GM21825 (cell line): ENCODE results near the gene SMAD3.

Experiments used
- ATAC-seq: cut with Tn5 transposase; IDR thresholded peaks from one replicate; pipeline ENCODE4 v1.9.1; 2021; ENCODE audit warnings: mild to moderate bottlenecking, moderate library complexity; ENCODE audit not compliant: unreplicated experiment

SMAD3 gene

DNA sequence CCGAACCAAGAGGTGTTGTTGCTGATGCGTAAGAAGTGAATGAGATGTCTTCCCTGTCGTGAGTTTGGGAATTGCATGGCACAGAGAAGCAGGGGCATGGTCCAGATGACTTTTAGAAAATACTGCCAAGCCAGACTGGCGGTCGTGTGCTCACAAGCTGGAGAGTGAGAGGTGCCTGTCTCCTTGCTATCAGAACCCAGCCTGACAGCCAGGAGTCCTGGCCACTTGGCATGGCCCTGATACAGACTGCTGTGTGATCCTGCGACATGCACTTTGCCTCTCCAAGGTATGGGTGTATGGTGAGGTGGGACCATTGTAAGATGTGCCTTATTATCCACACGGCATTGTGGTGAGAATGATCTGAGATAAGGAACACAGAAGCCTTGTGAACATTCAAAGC, 93.0 kb downstream of the SMAD3 start:
- ATAC-seq: no peak

DNA sequence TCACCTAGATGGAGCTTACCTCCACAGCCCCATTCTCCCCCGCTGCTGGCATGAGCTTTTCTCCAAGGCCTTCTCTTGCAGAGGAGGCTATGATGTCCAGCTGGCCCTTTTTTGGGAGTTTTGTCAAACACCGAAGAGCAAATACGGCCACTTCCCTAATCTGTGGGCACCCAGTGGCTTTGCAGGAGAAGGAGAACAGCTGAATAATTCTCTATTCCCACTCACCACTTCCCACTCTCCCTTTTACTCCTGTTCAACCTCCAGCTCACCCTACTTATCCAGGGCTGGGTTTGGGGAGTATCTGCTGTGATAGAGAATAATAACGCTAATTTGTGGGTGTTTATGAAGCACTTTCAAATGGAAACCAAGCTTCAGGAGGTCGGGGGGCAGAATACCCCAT, 96.0 kb downstream of the SMAD3 start:
- ATAC-seq: no peak

DNA sequence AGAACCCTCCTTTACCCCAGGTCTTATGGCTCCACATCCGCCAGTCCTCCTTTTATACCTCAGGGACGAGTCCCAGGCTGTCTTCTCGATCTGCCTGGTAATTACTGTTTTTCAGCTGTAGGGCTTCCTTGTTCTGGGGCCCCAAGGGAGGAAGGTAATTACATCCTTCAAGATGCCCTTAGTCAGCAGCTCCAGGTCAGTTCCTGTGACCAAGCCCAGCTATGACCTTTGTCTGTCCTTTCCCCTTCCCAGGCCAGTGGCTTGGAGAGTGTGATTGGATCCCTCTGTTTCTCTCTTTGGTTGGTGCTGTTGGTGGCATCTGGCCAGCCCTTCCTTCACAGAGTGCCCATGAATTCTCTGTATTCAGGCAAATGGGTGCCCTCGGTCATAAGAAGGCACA, 96.5 kb downstream of the SMAD3 start:
- no peak for ATAC-seq

DNA sequence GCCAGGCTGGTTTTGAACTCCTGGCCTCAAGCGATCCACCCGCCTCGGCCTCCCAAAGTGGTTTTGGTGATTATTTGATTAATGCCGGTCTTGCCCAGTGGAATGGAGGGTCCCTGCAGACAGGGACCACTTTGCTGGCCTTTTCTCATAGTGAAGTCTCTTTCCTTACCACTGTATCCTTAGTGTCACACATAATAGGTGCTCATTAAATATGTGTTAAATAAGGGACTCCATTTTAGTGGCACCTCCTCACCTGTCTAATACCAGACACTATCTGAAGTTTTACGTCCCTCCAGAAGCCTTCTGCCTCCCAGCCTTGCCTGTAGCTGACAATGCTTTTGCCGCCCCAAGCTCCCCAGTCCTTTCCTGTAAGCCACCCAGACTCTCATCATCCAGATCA, 97.8 kb downstream of the SMAD3 start:
- ATAC-seq: no peak

DNA sequence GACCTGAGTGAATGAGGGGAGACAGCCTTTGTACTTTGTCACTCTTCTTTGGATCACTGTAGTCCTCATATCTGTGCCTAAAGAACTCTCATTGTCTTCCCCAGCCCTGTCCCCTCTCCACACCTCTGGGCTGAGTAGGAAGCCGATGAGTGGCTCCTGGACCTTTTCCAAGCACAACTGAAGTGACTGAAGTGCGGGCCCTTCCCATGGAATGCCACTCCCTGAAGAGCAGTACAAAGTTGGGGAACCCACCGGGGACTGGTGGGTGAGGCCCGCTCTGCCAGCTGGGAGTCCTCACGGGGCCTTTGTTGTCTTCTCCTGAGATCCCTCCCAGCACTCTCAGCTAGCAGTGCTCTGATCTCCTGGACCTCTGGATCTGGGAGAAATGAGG, 99.0 kb downstream of the SMAD3 start:
- no peak for ATAC-seq

DNA sequence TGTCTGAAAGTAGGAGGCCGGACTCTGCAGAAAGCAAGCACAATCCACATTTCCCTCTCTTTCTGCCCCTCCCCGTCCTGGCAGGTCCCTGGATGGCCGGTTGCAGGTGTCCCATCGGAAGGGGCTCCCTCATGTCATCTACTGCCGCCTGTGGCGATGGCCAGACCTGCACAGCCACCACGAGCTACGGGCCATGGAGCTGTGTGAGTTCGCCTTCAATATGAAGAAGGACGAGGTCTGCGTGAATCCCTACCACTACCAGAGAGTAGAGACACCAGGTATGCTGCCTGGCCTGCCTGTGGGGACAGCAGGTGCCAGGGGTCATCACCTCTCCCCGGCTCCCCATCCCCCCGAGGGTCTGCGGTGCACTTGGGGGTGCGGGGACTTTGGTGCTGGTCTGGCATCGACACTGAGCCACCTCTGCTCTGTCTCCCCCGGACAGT, 99.4 kb downstream of the SMAD3 start:
- no peak for ATAC-seq

DNA sequence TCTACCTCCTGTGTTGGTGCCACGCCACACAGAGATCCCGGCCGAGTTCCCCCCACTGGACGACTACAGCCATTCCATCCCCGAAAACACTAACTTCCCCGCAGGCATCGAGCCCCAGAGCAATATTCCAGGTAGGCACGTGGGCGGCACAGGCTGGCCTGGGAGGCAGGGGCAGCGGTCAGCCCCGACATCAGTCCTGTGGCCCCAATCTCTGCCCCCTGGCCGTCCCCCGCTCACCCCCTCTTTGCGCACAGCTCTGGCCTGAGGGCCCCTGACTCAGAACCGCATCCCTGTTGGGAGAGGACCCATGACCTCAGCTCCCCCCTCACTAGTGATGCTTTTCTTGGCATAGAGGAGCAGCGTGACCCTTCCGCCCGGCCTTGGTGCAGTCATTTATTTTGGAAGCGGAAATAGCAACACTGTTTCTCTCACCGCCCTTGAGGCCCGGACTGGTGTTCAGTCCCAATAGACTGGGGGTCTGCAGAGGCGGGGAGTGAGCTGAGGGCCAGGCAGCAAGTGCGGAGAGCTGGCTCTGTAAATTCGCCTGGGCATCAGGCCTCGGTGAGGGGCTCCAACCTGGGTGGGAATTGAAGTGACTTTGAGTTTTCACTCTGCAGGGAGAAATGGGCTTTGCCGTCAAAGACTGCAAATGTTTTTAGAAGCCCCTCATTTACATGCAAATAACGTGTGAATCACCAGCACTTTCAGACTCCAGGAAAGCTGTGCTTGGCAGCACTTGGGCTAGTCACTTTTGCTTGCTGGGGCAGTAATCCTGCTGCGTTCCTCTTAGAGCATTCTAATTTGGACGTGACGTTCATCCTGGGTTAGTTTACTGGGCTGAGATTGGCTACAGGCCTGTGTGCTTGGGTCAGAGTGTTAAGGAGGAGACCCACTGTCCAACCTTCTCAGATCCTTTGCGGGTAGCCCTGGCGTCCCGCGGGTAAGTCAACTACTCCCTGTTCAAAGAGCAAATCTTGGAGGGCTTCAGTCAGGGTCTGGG, 100.2 kb downstream of the SMAD3 start:
- ATAC-seq: no peak

DNA sequence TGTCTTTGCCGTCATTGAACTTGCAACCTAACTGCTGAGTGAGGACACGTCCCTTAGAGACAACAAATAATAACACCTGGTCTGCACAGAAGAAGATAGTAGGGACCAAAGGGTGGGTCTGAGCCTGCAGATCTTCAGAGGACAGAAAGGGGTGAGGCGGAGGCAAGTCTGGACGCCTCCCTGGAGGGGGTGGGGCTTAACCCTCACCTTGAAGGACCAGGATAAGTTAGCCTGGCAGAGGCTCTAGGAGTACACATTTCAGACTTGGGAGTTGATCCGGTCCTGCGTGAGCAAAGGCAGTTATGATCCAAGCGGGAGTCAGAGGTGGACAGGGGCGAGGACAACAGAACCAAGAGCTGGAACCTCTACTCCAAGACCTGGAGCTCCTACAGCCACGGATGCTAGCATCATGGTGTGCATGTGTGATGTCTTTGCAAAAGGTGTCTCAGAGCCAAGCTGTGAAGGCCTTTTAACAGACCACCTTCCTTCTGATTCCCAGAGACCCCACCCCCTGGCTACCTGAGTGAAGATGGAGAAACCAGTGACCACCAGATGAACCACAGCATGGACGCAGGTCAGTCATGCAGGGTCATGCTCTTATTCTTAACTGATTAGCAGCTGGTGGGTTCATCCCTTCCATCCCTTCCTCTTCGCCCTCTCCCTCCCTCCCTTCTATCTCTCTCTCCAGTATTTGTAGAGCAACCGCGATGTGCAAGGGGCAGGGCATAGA, 101.0 kb downstream of the SMAD3 start:
- ATAC-seq: no peak

DNA sequence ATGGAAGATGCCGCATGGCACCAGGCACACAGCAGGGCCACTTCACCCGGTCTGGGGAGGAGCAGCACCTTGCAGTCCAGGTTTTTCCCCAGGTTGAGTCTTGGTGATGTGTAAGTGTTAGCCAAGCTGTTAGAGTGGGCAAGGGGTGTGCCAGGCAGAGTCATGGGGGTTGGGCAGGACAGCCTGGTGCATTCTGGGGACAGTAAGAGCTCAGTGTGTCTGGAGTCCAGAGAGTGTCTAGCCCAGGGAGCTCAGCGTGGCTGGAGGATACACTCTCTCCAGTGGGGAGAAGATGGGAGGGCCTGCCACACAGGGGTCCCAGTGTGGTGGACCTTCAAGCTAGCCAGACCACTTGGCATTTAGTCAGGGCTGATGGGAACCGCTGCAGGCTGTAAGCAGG, 101.7 kb downstream of the SMAD3 start:
- ATAC-seq: no peak

DNA sequence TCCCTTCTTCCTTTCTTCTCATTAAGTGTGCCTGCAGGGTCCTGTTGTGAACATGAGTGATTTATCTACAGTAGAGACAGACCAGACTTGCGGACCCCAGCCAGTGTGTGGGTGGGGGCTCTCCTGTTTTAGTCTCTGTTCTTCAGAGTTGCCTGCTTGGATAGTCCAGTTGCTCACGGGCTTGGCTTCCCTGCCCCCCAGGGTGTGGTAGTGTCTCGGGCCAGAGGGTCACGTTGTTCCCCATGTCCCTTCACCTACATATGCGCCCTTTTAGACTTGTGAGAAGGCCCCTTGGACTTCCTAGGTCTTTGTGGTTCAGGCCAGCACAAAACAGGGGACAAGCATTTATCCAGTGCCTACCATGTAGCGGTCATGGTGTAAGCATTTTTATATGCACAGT, 103.3 kb downstream of the SMAD3 start:
- no peak for ATAC-seq

DNA sequence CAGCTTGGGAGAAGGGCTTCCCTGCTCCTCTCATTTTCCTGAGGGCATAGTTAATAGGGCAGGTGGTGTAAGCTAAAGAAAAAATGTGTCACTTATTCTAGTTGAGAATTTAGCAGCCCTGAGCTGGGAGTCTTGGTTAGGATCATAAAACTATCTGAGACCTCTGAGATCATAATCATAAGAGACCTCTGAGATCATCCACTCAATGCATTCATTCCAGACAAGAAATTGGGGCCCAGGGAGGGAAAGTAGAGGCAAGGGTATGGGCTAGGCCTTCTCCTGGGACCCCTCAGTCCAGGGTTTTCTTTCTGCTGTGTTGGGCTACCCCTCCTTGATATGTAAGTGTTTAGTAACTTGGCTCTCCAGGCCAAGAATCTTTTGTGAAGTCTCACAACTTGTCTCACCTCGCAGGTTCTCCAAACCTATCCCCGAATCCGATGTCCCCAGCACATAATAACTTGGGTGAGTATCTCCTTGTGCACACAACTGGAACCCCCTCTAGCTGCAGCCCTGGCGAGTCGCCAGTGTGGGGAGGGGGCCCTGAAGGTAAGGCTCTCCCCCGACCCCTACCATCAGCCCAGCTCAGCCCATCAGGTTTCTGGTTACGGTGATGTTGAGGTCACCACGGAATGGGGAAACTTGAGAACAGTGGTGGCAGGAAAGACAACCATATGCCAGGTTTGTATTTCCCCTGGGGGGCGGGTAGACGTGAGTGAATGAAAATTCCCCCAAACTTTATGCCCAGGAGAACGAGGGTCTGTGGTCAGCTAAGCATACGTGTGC, 104.9 kb downstream of the SMAD3 start:
- ATAC-seq: no peak

DNA sequence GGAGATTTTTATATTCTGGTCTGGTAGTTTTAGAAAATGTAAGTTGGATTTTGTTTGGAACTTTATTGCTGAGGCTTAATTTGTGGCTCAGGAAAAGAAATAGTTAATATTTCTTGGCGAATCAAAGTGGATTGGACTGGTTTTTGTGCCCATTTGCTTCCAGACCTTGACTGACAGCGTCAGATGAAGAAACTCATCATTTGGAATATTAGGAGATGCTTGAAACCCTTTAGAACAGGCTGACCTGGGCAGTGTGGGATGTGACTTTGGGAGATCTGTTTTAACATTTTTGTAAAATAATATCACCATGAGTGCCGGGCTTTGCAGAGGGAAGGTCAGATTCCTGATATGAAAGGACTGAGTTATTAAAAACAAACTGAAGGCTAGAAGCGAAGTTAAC, 106.1 kb downstream of the SMAD3 start:
- no peak for ATAC-seq

DNA sequence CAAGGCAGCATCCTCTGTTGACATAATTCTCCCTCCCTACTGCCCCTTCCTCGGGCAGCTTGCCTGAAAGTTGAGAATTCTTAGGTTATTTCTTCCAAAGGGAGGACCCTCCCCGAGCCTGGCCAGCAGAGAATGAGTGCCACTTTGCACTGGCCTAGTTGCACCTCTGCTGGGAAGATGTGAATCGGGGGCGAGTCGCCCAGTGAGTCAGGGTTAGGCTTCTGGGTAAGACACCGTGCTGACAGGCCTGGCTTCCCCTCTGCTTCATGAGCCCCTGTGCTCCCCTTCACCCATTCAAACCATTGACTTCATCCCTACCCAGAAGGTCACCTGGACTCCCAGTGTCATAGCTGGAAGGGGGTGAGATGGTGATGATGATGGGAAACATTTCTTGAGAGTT, 106.8 kb downstream of the SMAD3 start:
- ATAC-seq: no peak

DNA sequence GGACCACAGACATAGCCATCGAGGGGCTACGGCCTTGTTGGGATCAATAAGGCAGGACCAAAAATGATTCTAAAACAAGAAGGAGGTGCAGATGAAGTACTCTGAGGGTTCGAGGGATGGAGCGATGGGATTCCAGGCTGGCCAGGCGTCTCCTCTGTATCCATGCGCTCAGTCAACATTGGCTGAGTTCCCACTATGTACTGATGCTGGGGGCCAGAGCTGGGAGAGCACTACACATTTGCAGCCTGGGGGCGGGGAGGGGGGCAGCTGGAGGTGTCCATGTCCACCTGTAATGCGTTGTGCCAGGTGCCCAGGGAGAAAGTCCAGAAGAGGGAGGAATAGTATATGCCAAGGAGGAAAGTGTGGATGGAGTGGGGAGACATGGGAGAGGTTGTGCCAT, 107.6 kb downstream of the SMAD3 start:
- ATAC-seq: no peak

DNA sequence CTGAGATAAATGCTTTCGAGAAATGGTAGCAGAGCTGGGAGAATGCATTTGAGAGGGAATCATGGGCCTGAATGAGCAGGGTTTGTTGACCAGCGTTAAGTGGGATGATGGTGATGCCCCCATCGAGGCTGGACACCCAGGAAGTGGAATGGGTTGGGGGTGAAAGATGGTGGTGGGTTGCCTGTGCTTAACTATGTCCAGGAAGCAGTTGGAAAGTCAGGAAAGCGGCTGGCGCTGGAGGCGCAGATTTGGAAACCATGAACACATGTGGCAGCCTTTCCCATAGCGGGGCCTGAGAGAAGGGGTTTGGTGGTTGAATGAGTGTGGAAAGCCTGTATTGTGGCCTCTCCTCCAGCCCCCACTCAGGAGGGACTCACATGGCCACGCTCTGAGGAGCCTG, 108.4 kb downstream of the SMAD3 start:
- ATAC-seq: no peak

DNA sequence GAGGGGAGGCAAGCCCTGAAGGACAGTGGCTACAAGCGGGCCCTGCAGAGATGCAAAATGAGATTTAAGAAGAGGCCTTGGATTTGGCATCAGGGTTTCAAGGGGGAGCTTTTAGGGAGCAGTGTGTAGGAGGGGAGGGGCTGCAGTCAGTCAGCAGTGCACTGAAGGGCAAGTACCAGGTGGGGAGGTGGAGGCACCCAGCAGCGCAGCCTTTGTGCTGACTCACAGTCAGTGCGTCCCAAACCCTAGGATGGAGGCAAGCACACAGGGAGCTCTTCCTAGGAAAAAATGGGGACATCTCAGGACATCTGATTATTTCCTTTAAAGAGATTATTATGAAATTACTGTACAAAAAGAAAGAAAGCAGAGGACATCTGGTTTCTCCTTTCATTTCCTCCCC, 109.0 kb downstream of the SMAD3 start:
- ATAC-seq: no peak

DNA sequence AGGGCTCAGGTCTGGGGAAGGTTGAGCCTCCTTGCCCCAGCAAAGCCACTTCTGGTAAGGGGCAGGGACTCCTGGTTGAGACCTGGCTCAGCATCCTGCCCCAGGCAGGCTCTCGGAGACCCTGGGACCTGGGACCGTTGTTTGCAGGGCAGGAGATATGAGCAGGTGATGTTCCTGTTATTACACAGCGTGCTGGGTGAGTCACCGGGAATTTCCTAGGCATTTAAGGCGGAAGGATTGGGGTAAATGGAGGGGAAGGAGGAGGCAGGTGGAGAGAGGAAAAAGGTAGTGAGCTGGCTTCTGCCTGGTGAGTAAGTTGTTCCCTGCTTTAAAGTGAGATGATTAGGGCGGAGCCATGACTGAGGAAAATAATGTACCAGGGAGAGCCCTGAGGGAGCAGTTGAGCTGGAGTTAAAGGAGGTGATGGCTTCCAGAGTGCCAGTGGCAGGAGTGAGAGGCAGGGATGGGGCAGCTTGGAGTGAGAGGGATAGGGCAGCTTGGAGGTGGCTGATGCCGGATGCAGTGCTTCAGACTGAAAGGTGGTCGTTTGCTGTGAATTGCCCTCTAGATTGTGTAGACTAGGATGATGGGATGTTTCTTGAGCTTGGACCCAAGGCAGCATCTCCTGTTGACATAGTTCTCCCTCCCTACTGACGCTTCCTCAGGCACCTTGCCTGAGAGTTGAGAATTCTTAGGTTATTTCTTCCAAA, 109.6 kb downstream of the SMAD3 start:
- no peak for ATAC-seq

DNA sequence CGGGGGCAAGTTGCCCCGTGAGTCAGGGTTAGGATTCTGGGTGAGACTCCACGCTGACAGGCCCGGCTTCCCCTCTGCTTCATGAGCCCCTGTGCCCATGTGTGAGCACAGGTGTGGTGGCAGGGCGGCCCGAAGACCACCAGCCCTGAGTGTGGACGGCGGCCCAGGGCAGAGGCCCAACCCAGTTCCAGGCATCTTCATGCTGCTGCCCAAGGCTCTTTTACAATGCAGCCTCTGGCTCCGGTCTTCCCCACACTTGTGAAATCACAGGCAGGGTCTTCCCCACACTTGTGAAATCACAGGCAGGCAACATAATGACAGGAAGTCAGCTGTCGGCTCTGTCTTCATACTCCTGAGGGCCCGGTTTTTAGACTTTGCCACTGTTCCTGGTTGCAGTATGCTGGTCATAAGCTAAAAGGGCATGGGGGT, 110.3 kb downstream of the SMAD3 start:
- no peak for ATAC-seq

DNA sequence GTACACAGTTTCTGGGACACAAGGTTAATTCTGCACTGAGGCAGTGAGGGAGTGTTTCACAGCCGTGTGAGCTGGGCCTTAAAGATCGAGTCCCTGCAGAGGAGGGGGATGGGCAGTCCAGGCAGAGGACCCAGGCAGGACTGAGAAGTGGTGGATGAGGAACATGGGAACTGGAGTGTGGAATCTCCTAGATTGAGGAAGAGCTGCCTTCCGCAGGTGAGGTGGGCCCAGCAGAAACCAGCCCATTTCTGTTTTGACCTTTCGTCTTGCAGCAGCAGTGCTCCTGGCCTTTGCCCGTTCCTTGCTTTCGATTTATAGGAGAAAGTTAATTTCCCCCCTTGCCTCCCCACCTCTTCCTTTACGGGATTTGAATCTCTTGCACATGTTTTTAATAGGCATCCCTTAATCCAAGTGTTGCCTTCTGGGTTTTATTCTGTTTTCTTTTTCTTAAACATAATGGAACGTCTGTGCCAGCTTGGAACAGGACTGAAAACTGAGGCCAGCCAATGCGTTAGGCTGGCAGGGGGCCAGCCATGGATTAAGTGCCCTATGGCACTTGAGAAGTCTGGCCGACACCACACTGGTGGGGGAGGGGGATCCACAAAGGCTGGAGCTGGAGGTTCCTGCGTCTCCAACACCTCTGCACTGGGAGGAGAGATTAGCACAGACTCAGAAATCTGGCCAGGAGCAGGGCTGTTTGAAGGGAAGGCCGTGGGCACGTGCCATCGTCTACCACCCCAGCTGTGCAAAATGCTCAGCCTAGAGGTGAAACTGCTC, 111.0 kb downstream of the SMAD3 start:
- ATAC-seq: no peak

DNA sequence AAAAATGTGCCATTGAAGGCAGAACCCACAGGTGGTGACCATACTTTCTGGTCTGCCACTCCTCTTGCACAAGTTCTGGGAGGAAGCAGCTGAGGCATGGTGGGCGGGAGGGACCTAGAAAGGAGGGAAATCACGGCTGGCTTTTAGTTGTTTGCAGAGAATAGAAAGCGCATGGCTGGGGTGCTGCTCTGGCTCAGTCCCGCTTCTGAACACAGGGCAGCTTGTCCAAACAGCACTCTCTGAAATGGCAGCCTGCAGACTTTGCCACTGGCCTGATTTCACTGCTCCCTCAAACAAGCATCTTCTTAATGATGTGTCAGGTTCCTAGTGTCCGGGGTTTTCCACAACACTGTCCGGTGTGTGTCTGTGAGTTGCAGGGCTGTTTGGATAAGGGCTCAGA, 112.3 kb downstream of the SMAD3 start:
- no peak for ATAC-seq
